ENCODE measurements around the gene CXCL17.

CXCL17 gene

GRCh38 chr19:42480335-42481095 is 37.8 kb upstream of the CXCL17 start:
- Histone ChIP-seq H3K9me3 (no peaks in the 10 kb centered on the region), H3K36me3 (no peaks in the 10 kb centered on the region), H3K4me3 (ENCODE audit: low read depth in 1 of 2, low read length in 1 of 2) (peak overlapping the region; percentile 37 to 49), H3K27ac (peak overlapping the region; percentile 77), H3K4me1 (ENCODE audit: control insufficient read depth in 1 of 2, insufficient read depth in 1 of 2, low read depth in 1 of 2, low read length in 1 of 2) (peaks cover 45 to 57% of the 10 kb centered on the region in 2 experiments), H3K27me3 (no peaks in the 10 kb centered on the region)
- no peak for TF ChIP-seq CTCF (IDR thresholded peaks at IDR 0.05)

GRCh38 chr19:42479736-42480135 is 37.0 kb upstream of the CXCL17 start:
- no peak for TF ChIP-seq CTCF (IDR thresholded peaks at IDR 0.05)

GRCh38 chr19:42478765-42479311 is 36.1 kb upstream of the CXCL17 start:
- Histone ChIP-seq H3K36me3 (no peaks in the 10 kb centered on the region), H3K4me3 (ENCODE audit: low read depth in 1 of 2, low read length in 1 of 2) (no peak overlapping the region), H3K4me1 (ENCODE audit: control insufficient read depth in 1 of 2, insufficient read depth in 1 of 2, low read depth in 1 of 2, low read length in 1 of 2) (peaks cover 53 to 54% of the 10 kb centered on the region in 2 experiments), H3K27me3 (no peaks in the 10 kb centered on the region), H3K9me3 (no peaks in the 10 kb centered on the region), H3K27ac (no peak overlapping the region)
- TF ChIP-seq CTCF (IDR thresholded peaks at IDR 0.05) = no peak

More at GRCh38 chr19:42479736-42480135, 37.0 kb upstream of the CXCL17 start:
- Histone ChIP-seq H3K4me1 (ENCODE audit: control insufficient read depth in 1 of 2, insufficient read depth in 1 of 2, low read depth in 1 of 2, low read length in 1 of 2) (peaks cover 50 to 57% of the 10 kb centered on the region in 2 experiments), H3K27ac (peak overlapping the region; percentile 33), H3K9me3 (no peaks in the 10 kb centered on the region), H3K36me3 (no peaks in the 10 kb centered on the region), H3K4me3 (ENCODE audit: low read depth in 1 of 2, low read length in 1 of 2) (no peak overlapping the region), H3K27me3 (no peaks in the 10 kb centered on the region)

GRCh38 chr19:42477933-42478332 is 35.2 kb upstream of the CXCL17 start:
- no peak overlapping the region for H3K4me3 ChIP-seq (ENCODE audit: low read depth in 1 of 2, low read length in 1 of 2)
- H3K4me1 ChIP-seq (ENCODE audit: control insufficient read depth in 1 of 2, insufficient read depth in 1 of 2, low read depth in 1 of 2, low read length in 1 of 2) = peaks cover 50% of the 10 kb centered on the region in 2 experiments
- no peak for TF ChIP-seq CTCF (IDR thresholded peaks at IDR 0.05)

GRCh38 chr19:42477117-42477516 is 34.4 kb upstream of the CXCL17 start:
- Histone ChIP-seq H3K27me3 (no peaks in the 10 kb centered on the region), H3K27ac (no peak overlapping the region), H3K36me3 (no peaks in the 10 kb centered on the region), H3K4me3 (ENCODE audit: low read depth in 1 of 2, low read length in 1 of 2) (no peak overlapping the region), H3K9me3 (no peaks in the 10 kb centered on the region), H3K4me1 (ENCODE audit: control insufficient read depth in 1 of 2, insufficient read depth in 1 of 2, low read depth in 1 of 2, low read length in 1 of 2) (peaks cover 42 to 44% of the 10 kb centered on the region in 2 experiments)
- no peak for TF ChIP-seq CTCF (IDR thresholded peaks at IDR 0.05)

More at GRCh38 chr19:42477933-42478332, 35.2 kb upstream of the CXCL17 start:
- H3K9me3 ChIP-seq = no peaks in the 10 kb centered on the region
- no peak overlapping the region for H3K27ac ChIP-seq
- H3K27me3 ChIP-seq = no peaks in the 10 kb centered on the region
- H3K36me3 ChIP-seq = no peaks in the 10 kb centered on the region
